Endothelial cell of umbilical vein (primary cell): ENCODE measurements around the gene SCAI. TPM values are rescaled to one million over a fixed set of nuclear protein-coding genes. Genes with fewer than 3 reads are reported as not detected.

Experiments
- BruUV-seq: library from RNA; stranded (reverse); fragments of 400-500 nt; replicated peaks from 2 replicates; lab custom pipeline; 2021; lab: Mats Ljungman, UMichigan
- CTCF ChIA-PET: fragments of 300-600, 350-600 bp; sonication (Branson Sonifier 250); formaldehyde crosslinking; loops from one replicate; lab custom pipeline; 2021; ENCODE audit warnings: antibody characterized with exemption, inconsistent platforms; lab: Charles Lee
- POLR2A ChIA-PET: fragments of 300-600, 350-600 bp; sonication (Branson Sonifier 250); formaldehyde crosslinking; loops from one replicate; lab custom pipeline; 2021; ENCODE audit warnings: antibody characterized with exemption, inconsistent platforms; lab: Charles Lee
- DNase-seq: peaks from one replicate; pipeline ENCODE4 v3.0.0-alpha.2; 2011; ENCODE audit warnings: low read depth, low spot score
- FAIRE-seq: peaks from 2 replicates; lab custom pipeline; 2011; peaks lifted over from hg19 to GRCh38; lab: Jason Lieb, UNC
- H2AFZ ChIP-seq: 2 replicates; pipeline ENCODE4 v1.6.0; 2012; ENCODE audit warnings: low read depth, low read length, control low read depth, inconsistent platforms
- H3K27ac ChIP-seq: 2 replicates; pipeline ENCODE4 v1.5.1; 2011; ENCODE audit warnings: low read depth, mild to moderate bottlenecking, control low read depth, low read length, moderate library complexity; ENCODE audit not compliant: insufficient read depth
- H3K27me3 ChIP-seq, 2 experiments: 2 replicates each; pipeline versions ENCODE4 v1.6.0 to v1.6.1; 2011; ENCODE audit warnings: low read length in 2 of 2, mixed read lengths in 1 of 2; ENCODE audit not compliant: control insufficient read depth in 2 of 2, insufficient read depth in 2 of 2
- H3K36me3 ChIP-seq, 2 experiments: 2 replicates in 1 of 2; 3 replicates in 1 of 2; pipeline ENCODE4 v1.5.1; 2011; ENCODE audit warnings: low read length in 2 of 2, mild to moderate bottlenecking in 1 of 2, moderate library complexity in 1 of 2; ENCODE audit not compliant: control insufficient read depth in 2 of 2, insufficient read depth in 2 of 2; ENCODE audit errors: extremely low read depth in 1 of 2
- H3K4me1 ChIP-seq: 3 replicates; pipeline ENCODE4 v1.5.1; 2011; ENCODE audit warnings: mild to moderate bottlenecking, low read length; ENCODE audit not compliant: control insufficient read depth, insufficient read depth; ENCODE audit errors: extremely low read depth
- H3K4me2 ChIP-seq: 2 replicates; pipeline ENCODE4 v1.6.1; 2011; ENCODE audit warnings: low read length, control low read depth, mixed read lengths; ENCODE audit not compliant: insufficient read depth
- H3K4me3 ChIP-seq, 3 experiments: fragments of 200-600 bp in 1 of 3; sonication (generic), shearing (Covaris generic) in 1 of 3; replicated peaks in 1 of 3; 2 replicates each; pipeline ENCODE4 v1.5.1; 2011 to 2016; ENCODE audit warnings: control low read depth in 3 of 3, low read length in 3 of 3, mild to moderate bottlenecking in 2 of 3, inconsistent platforms in 1 of 3, low read depth in 1 of 3, moderate library complexity in 1 of 3; ENCODE audit not compliant: insufficient read depth in 1 of 3
- H3K79me2 ChIP-seq: 2 replicates; pipeline ENCODE4 v1.6.0; 2012; ENCODE audit warnings: low read length, inconsistent platforms; ENCODE audit not compliant: control insufficient read depth, insufficient read depth
- H3K9ac ChIP-seq: replicated peaks from 2 replicates; pipeline ENCODE3; 2011; ENCODE audit warnings: low read length, control low read depth; ENCODE audit not compliant: insufficient read depth; ENCODE audit errors: extremely low read depth
- H3K9me1 ChIP-seq: replicated peaks from 3 replicates; pipeline ENCODE4 v1.6.0; 2011; ENCODE audit warnings: mild to moderate bottlenecking, low read length; ENCODE audit not compliant: control insufficient read depth, insufficient read depth; ENCODE audit errors: extremely low read depth
- H3K9me3 ChIP-seq: replicated peaks from 2 replicates; pipeline ENCODE4 v1.5.1; 2012; ENCODE audit warnings: low read length, inconsistent platforms; ENCODE audit not compliant: control insufficient read depth, insufficient read depth
- H4K20me1 ChIP-seq: replicated peaks from 2 replicates; pipeline ENCODE3; 2011; ENCODE audit warnings: mild to moderate bottlenecking, low read length; ENCODE audit not compliant: control insufficient read depth, insufficient read depth; ENCODE audit errors: extremely low read depth
- EZH2 ChIP-seq: IDR thresholded peaks from 2 replicates; pipeline ENCODE4 v1.6.1; 2012; ENCODE audit warnings: borderline replicate concordance, low read depth, mild to moderate bottlenecking, moderate library complexity, low read length, inconsistent platforms; ENCODE audit not compliant: severe bottlenecking
- FOS ChIP-seq: IDR thresholded peaks from 2 replicates; pipeline ENCODE4 v1.6.1; 2011; ENCODE audit warnings: mild to moderate bottlenecking, low read length, moderate library complexity, borderline replicate concordance; ENCODE audit not compliant: insufficient read depth
- GATA2 ChIP-seq: IDR thresholded peaks from 2 replicates; pipeline ENCODE4 v1.7.0; 2011; ENCODE audit warnings: low read depth, mild to moderate bottlenecking, moderate library complexity, mixed read lengths, low read length; ENCODE audit not compliant: insufficient read length, insufficient read depth
- JUN ChIP-seq: IDR thresholded peaks from 2 replicates; pipeline ENCODE4 v1.6.1; 2011; ENCODE audit warnings: borderline replicate concordance, low read depth; ENCODE audit not compliant: insufficient read length, insufficient read depth
- MAX ChIP-seq: IDR thresholded peaks from 2 replicates; pipeline ENCODE4 v1.6.1; 2011; ENCODE audit not compliant: insufficient read depth, insufficient read length
- MYC ChIP-seq: IDR thresholded peaks from one replicate; pipeline ENCODE4 v1.6.1; 2011; ENCODE audit warnings: mild to moderate bottlenecking, low read depth, low read length
- POLR2A ChIP-seq: IDR thresholded peaks from 2 replicates; pipeline ENCODE4 v1.6.1; 2012; ENCODE audit warnings: low read depth, mild to moderate bottlenecking, control low read depth, low read length
- POLR2AphosphoS5 ChIP-seq: IDR thresholded peaks from 2 replicates; pipeline ENCODE4 v1.6.1; 2012; ENCODE audit warnings: low read depth, mild to moderate bottlenecking, control low read depth, low read length, moderate library complexity; ENCODE audit not compliant: insufficient read depth
- dilution Hi-C: fragments of 300-500 bp; cut with MboI; formaldehyde crosslinking; loops from one replicate; pipeline ENCODE4 v1.15.0; 2019; ENCODE audit warnings: low sequenced_read_pairs; ENCODE audit not compliant: extremely low pct_ligation_motif_present
- intact Hi-C: fragments of 100-400 bp; cut with micrococcal nuclease; formaldehyde crosslinking; loops from one replicate; pipeline ENCODE4 v1.10.0; 2022
- polyA plus RNA-seq, 4 experiments: library from polyadenylated mRNA; depleted of rRNA in 3 of 4; stranded (reverse) in 3 of 4; unstranded in 1 of 4; fragments of >200 nt; gene quantifications; 2 replicates each; pipeline versions ENCODE4 v1.2.1 to v1.2.3, GENCODE V29; 2011 to 2012; ENCODE audit warnings: missing spikeins in 1 of 4
- total RNA-seq: library from RNA; stranded (reverse); gene quantifications from 2 replicates; pipeline ENCODE4 v1.2.3, GENCODE V29; 2021
- TF ChIP-seq, protein P1 (sequence below), 2 donors: IDR thresholded peaks; 1 replicate in 1 of 2; 2 replicates in 1 of 2; pipeline ENCODE4 v1.5.1; 2011; ENCODE audit warnings: low read length in 2 of 2, mild to moderate bottlenecking in 2 of 2, moderate library complexity in 2 of 2, control low read depth in 1 of 2, inconsistent platforms in 1 of 2, low read depth in 1 of 2; ENCODE audit not compliant: insufficient read depth in 1 of 2; ENCODE audit errors: extremely low read depth in 1 of 2

SCAI gene
- total and polyA plus RNA-seq, 2 donors (not counting 3 experiments of a cell fraction or from before 2014, with no cell fraction given), result 2.0 to 9.3 TPM

GRCh38 chr9:124964604-124965003, 178.7 kb downstream of the SCAI start:
- intact Hi-C loops, result no loop called here
- H3K9ac ChIP-seq, result no peak overlapping the region
- H3K79me2 ChIP-seq, result no peaks in the 10 kb centered on the region
- TF ChIP-seq EZH2, result no peak
- TF ChIP-seq, protein P1, sequence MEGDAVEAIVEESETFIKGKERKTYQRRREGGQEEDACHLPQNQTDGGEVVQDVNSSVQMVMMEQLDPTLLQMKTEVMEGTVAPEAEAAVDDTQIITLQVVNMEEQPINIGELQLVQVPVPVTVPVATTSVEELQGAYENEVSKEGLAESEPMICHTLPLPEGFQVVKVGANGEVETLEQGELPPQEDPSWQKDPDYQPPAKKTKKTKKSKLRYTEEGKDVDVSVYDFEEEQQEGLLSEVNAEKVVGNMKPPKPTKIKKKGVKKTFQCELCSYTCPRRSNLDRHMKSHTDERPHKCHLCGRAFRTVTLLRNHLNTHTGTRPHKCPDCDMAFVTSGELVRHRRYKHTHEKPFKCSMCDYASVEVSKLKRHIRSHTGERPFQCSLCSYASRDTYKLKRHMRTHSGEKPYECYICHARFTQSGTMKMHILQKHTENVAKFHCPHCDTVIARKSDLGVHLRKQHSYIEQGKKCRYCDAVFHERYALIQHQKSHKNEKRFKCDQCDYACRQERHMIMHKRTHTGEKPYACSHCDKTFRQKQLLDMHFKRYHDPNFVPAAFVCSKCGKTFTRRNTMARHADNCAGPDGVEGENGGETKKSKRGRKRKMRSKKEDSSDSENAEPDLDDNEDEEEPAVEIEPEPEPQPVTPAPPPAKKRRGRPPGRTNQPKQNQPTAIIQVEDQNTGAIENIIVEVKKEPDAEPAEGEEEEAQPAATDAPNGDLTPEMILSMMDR (IDR thresholded peaks at IDR 0.05; ENCODE audit: extremely low read depth in 1 of 2, insufficient read depth in 1 of 2, low read depth in 1 of 2, low read length in 2 of 2), result no peak
- no peaks in the 10 kb centered on the region for H3K4me1 ChIP-seq
- CTCF ChIA-PET, result interaction anchor here (0.7 to 2.8 kb wide), 2 partner anchors 16 kb away, joined by 3 to 9 read pairs; no protein-coding TSS in a partner anchor
- FAIRE-seq, result no peak
- H3K36me3 ChIP-seq, result no peaks in the 10 kb centered on the region
- no peak for DNase-seq
- POLR2A ChIA-PET, result no interaction called here
- no peaks in the 10 kb centered on the region for H3K9me3 ChIP-seq
- no peaks in the 10 kb centered on the region for H3K9me1 ChIP-seq
- H3K27me3 ChIP-seq, result no peaks in the 10 kb centered on the region
- H3K4me3 ChIP-seq, result no peak overlapping the region
- no peak overlapping the region for H3K27ac ChIP-seq
- BruUV-seq, result no TSS peak
- no peak overlapping the region for H2AFZ ChIP-seq
- H3K4me2 ChIP-seq, result no peak overlapping the region
- dilution Hi-C loops, result no loop called here
- no peaks in the 10 kb centered on the region for H4K20me1 ChIP-seq

- Histone ChIP-seq H3K9me3 (no peaks in the 10 kb centered on the region), H3K79me2 (no peaks in the 10 kb centered on the region), H2AFZ (no peak overlapping the region), H3K4me3 (no peak overlapping the region), H3K4me2 (no peak overlapping the region), H4K20me1 (no peaks in the 10 kb centered on the region), H3K9me1 (no peaks in the 10 kb centered on the region), H3K9ac (no peak overlapping the region), H3K27ac (no peak overlapping the region), H3K4me1 (no peaks in the 10 kb centered on the region), H3K27me3 (no peaks in the 10 kb centered on the region), H3K36me3 (no peaks in the 10 kb centered on the region)
- dilution Hi-C loops, result no loop called here
- FAIRE-seq (no peak), DNase-seq (no peak)
- POLR2A ChIA-PET, result no interaction called here
- CTCF ChIA-PET, result no interaction called here
- no peak for TF ChIP-seq POLR2A
- no peak for TF ChIP-seq GATA2
- TF ChIP-seq, protein P1 (IDR thresholded peaks at IDR 0.05; ENCODE audit: extremely low read depth in 1 of 2, insufficient read depth in 1 of 2, low read depth in 1 of 2, low read length in 2 of 2), result no peak
- no peak for TF ChIP-seq MYC
- no peak for TF ChIP-seq JUN
- TF ChIP-seq FOS, result no peak
- TF ChIP-seq MAX, result no peak
- no peak for TF ChIP-seq POLR2AphosphoS5
- BruUV-seq, result no TSS peak
- intact Hi-C loops, result no loop called here
These were observed 179.3 kb downstream of the SCAI start for GRCh38 chr9:124964056-124964455.
